Gastroesophageal sphincter (tissue), 4 donors: ENCODE data around the gene CBLB. TPM values are rescaled to one million over a fixed set of nuclear protein-coding genes. Genes with fewer than 3 reads are reported as not detected.

ENCODE experiments used
- ATAC-seq: fragments of 150-250 bp; one replicate; pipeline ENCODE4 v1.9.1; 2016; ENCODE audit warnings: mild to moderate bottlenecking, moderate library complexity
- H3K27ac ChIP-seq, 4 donors: fragments of 200-600 bp; sonication (generic) in 3 of 4; 1 replicate in 3 of 4; 2 replicates in 1 of 4; pipeline ENCODE4 v1.5.1; 2016 to 2019
- H3K27me3 ChIP-seq: fragments of 200-600 bp; sonication (generic); one replicate; pipeline ENCODE4 v1.5.1; 2019
- H3K36me3 ChIP-seq, 2 donors: fragments of 200-600 bp; sonication (generic); one replicate each; pipeline ENCODE4 v1.5.1; 2019; ENCODE audit warnings: control low read depth in 1 of 2
- H3K4me1 ChIP-seq, 3 donors: fragments of 200-600 bp; sonication (generic); 1 replicate in 2 of 3; 2 replicates in 1 of 3; pipeline ENCODE4 v1.5.1; 2016 to 2019; ENCODE audit warnings: control low read depth in 2 of 3
- H3K4me3 ChIP-seq, 2 donors: fragments of 200-600 bp; sonication (generic); one replicate each; pipeline ENCODE4 v1.5.1; 2019; ENCODE audit warnings: mild to moderate bottlenecking in 1 of 2, moderate library complexity in 1 of 2
- H3K9me3 ChIP-seq, 3 donors: fragments of 200-600 bp; sonication (generic); one replicate each; pipeline ENCODE4 v1.5.1; 2017 to 2019; ENCODE audit warnings: control low read depth in 2 of 3
- EP300 ChIP-seq: sonication (generic); formaldehyde crosslinking; IDR thresholded peaks from one replicate; pipeline ENCODE4 v1.6.1; 2017; ENCODE audit warnings: antibody characterized with exemption, mild to moderate bottlenecking
- POLR2A ChIP-seq, 2 donors: fragments of 450-650 bp; IDR thresholded peaks; one replicate each; pipeline ENCODE4 v1.6.1; 2017; ENCODE audit warnings: antibody characterized with exemption in 2 of 2, mild to moderate bottlenecking in 2 of 2, moderate library complexity in 1 of 2
- POLR2AphosphoS5 ChIP-seq: sonication (generic); formaldehyde crosslinking; IDR thresholded peaks from one replicate; pipeline ENCODE4 v1.6.1; 2017; ENCODE audit warnings: antibody characterized with exemption
- WGBS, 2 donors: methylation state at CpG; one replicate each; pipeline ENCODE4 v1.1.5; 2018; ENCODE audit warnings: low coverage in 1 of 2; 5-methylcytosine and 5-hydroxymethylcytosine counted together
- total RNA-seq, 4 donors: library from RNA; depleted of rRNA; stranded (reverse); fragments of >200 nt; gene quantifications; one replicate each; pipeline ENCODE4 v1.1.0, GENCODE V29; 2016
- TF ChIP-seq, protein P1 (sequence below), 4 experiments: fragments of 200-600 bp in 2 of 4; fragments of 450-650 bp in 2 of 4; sonication (generic) in 1 of 4; IDR thresholded peaks; one replicate each; pipeline ENCODE4 v1.5.1; 2017 to 2019; ENCODE audit warnings: antibody characterized with exemption in 4 of 4, mild to moderate bottlenecking in 2 of 4, moderate library complexity in 2 of 4

Gene CBLB
- total RNA-seq, 4 donors from 2014 or later, result 27.4 to 59.4 (median 40.4) TPM

DNA sequence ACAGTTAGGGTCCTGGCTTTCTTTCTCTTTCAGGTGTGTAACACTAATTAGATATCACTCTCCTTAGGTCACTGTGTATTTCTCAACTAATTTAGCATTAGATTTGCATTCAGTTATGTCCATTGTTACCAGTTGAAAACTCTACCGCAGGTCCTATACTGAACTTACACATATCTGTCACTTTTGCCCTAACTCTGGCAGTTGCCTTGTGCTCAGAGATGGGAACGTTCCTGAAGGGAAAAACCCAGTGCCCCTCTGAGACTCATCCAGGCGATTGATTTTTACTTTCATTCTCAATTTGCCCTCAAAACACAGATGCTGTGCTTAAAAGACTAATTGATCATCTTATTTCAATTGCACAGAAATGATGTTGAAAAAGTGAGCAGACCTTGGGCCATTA lies 253.0 kb downstream of the CBLB start:
- no peak overlapping the region for H3K27ac ChIP-seq
- H3K4me1 ChIP-seq, result no peaks in the 10 kb centered on the region
- WGBS, 2 donors, result 90% methylated on average over 2 to 3 of the region's 3 CpGs
- TF ChIP-seq, protein P1, sequence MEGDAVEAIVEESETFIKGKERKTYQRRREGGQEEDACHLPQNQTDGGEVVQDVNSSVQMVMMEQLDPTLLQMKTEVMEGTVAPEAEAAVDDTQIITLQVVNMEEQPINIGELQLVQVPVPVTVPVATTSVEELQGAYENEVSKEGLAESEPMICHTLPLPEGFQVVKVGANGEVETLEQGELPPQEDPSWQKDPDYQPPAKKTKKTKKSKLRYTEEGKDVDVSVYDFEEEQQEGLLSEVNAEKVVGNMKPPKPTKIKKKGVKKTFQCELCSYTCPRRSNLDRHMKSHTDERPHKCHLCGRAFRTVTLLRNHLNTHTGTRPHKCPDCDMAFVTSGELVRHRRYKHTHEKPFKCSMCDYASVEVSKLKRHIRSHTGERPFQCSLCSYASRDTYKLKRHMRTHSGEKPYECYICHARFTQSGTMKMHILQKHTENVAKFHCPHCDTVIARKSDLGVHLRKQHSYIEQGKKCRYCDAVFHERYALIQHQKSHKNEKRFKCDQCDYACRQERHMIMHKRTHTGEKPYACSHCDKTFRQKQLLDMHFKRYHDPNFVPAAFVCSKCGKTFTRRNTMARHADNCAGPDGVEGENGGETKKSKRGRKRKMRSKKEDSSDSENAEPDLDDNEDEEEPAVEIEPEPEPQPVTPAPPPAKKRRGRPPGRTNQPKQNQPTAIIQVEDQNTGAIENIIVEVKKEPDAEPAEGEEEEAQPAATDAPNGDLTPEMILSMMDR (IDR thresholded peaks at IDR 0.05), result no peak
- TF ChIP-seq EP300 (no peak), POLR2A (IDR thresholded peaks at IDR 0.05) (no peak), POLR2AphosphoS5 (no peak)
- H3K9me3 ChIP-seq, result no peaks in the 10 kb centered on the region
- no peaks in the 10 kb centered on the region for H3K27me3 ChIP-seq
- no peak overlapping the region for H3K4me3 ChIP-seq
- no peak for ATAC-seq
- H3K36me3 ChIP-seq, result no peaks in the 10 kb centered on the region

DNA sequence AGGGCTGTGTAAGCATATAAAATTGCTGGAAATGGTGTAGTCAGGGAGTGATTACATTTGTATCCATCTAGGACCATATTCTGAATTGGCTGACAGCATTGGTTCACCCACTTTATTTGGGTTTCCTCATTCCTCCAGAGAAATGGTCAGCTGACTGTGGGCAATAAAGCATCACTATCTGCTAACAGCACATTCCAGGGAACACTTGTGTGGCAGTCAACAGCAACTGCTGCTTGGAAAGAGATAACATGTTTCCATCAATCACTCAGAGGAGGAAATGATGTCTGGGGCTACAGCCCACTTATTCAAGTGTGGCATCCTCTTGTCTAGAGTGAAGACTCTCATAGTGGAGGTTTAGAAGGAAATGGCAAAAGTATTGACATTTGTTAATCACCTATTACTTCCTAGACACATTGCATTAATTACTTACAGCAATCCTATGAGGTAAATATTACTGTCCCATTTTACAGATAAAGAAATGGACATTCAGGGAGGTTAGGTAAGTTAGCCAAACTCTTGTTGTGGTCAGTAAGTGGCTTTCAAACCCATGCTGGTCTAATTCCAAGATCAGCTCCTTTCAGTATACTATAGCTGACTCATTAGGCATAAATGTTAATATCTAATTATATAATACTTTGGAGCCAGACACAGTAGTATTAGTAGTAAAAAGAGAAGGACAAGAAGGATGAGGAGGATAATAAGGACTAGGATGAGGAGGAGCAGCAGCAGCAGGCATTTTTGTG lies 254.4 kb downstream of the CBLB start:
- Histone ChIP-seq H3K4me1 (no peaks in the 10 kb centered on the region), H3K27ac (no peak overlapping the region), H3K36me3 (no peaks in the 10 kb centered on the region), H3K9me3 (no peaks in the 10 kb centered on the region), H3K27me3 (no peaks in the 10 kb centered on the region), H3K4me3 (no peak overlapping the region)
- TF ChIP-seq POLR2AphosphoS5 (no peak), POLR2A (IDR thresholded peaks at IDR 0.05) (no peak), EP300 (no peak)
- TF ChIP-seq, protein P1 (IDR thresholded peaks at IDR 0.05), result no peak
- ATAC-seq, result no peak

DNA sequence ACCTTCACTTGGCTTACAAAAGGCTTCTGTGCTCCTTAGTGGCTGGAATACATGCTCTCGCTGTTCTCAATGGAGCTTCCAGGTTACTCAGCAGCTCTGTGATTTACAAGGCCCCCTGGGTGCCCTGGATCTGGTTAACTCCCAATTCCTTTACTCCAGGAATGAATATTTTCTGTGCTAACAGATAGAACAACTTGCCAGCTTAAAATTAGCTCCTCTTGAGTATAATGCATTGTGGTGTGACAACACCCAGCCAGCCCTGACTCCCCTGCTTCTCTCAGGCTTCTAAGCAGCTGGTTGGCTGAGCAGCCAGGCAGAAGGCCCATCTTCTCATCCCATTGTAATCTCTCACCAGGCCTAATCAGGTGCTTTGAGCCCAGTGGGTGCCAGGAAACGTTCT lies 255.7 kb downstream of the CBLB start:
- WGBS, 2 donors, result 52 to 78% methylated on average over 1 to 2 of the region's 2 CpGs
- no peak overlapping the region for H3K4me3 ChIP-seq
- no peaks in the 10 kb centered on the region for H3K9me3 ChIP-seq
- no peak overlapping the region for H3K27ac ChIP-seq
- H3K36me3 ChIP-seq, result no peaks in the 10 kb centered on the region
- TF ChIP-seq, protein P1 (IDR thresholded peaks at IDR 0.05), result no peak
- no peak for TF ChIP-seq POLR2A (IDR thresholded peaks at IDR 0.05)
- TF ChIP-seq POLR2AphosphoS5, result no peak
- TF ChIP-seq EP300, result no peak
- no peaks in the 10 kb centered on the region for H3K27me3 ChIP-seq
- H3K4me1 ChIP-seq, result no peaks in the 10 kb centered on the region
- no peak for ATAC-seq

DNA sequence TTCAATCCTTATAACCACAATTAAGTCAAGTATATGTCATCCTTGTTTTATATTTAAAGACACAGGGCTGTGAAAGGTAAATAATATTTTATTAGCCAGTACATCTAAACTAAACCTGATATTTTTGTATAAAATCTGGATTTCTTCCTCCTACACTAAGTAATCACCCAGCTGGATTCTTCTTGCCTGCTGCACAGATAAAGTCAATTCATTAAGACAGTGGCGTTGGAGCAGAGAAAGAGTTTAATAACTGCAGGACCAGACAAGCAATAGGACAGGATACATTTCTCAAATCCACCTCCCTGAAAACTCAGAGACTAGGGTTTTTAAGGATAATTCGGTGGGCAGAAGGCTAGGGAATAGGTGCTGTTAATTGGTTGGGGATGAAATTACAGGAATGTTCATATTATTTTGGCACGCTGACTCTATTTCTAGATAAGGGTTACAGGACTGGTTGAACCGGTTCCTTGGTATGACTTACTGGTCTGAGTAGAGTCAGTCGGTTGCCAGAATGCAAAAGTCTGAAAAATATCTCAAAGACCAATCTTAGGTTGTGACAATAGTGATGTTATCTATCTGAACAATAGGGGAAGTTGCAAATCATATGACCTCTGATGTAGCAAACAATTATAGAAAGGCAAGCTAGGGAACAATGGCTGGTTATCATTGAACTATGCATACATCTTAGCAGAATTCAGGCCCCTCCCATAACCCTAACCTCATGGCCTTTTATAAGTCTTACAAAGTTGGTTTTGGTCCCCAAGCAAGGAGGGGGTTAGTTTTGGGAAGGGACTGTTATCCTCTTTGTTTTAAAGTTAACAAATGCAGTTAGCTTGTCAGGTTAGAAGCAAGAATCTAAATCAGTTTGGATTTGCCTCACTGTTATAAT lies 257.3 kb downstream of the CBLB start:
- H3K27ac ChIP-seq, result no peak overlapping the region
- no peak for ATAC-seq
- H3K9me3 ChIP-seq, result no peaks in the 10 kb centered on the region
- H3K4me3 ChIP-seq, result no peak overlapping the region
- no peaks in the 10 kb centered on the region for H3K4me1 ChIP-seq
- 88% methylated on average over 3 to 5 of the region's 5 CpGs for WGBS, 2 donors
- TF ChIP-seq POLR2AphosphoS5 (no peak), EP300 (no peak), POLR2A (IDR thresholded peaks at IDR 0.05) (no peak)
- TF ChIP-seq, protein P1 (IDR thresholded peaks at IDR 0.05), result no peak
- no peaks in the 10 kb centered on the region for H3K36me3 ChIP-seq
- H3K27me3 ChIP-seq, result no peaks in the 10 kb centered on the region
